CD4-positive, alpha-beta T cell (primary cell): ENCODE results near the gene MCTP1. TPM values are rescaled to one million over a fixed set of nuclear protein-coding genes. Genes with fewer than 3 reads are reported as not detected.

Experiments
- ATAC-seq: fragments of 200-7000 bp; cut with Tn5 transposase; one replicate; pipeline ENCODE4 v1.10.0; 2022; ENCODE audit warnings: mild to moderate bottlenecking; ENCODE audit not compliant: poor library complexity
- CTCF ChIA-PET: fragments of 350-600 bp; sonication (Branson Sonifier 250); formaldehyde crosslinking; loops from one replicate; lab custom pipeline; 2021; ENCODE audit warnings: antibody characterized with exemption, inconsistent platforms; lab: Charles Lee
- POLR2A ChIA-PET: fragments of 350-600 bp; sonication (Branson Sonifier 250); formaldehyde crosslinking; loops from one replicate; lab custom pipeline; 2021; ENCODE audit warnings: antibody characterized with exemption, inconsistent platforms; lab: Charles Lee
- DNase-seq, 14 experiments: peaks; one replicate each; pipeline ENCODE4 v3.0.0-alpha.2; 2013 to 2020; ENCODE audit warnings: mixed read lengths in 2 of 14
- H3K27ac ChIP-seq, 2 donors: one replicate each; pipeline versions ENCODE4 v1.5.1 to v1.7.0; 2013; ENCODE audit warnings: low read length in 2 of 2, low read depth in 1 of 2, mild to moderate bottlenecking in 1 of 2
- H3K27me3 ChIP-seq, 2 experiments: 1 replicate in 1 of 2; 2 replicates in 1 of 2; pipeline versions ENCODE4 v1.6.1 to v1.7.0; 2013; ENCODE audit warnings: low read length in 2 of 2, control low read depth in 1 of 2, mild to moderate bottlenecking in 1 of 2, moderate library complexity in 1 of 2; ENCODE audit not compliant: insufficient read depth in 2 of 2, control insufficient read depth in 1 of 2
- H3K36me3 ChIP-seq: one replicate; pipeline ENCODE4 v1.6.1; 2013; ENCODE audit warnings: low read length, control low read depth; ENCODE audit not compliant: insufficient read depth
- H3K4me1 ChIP-seq: one replicate; pipeline ENCODE4 v1.6.1; 2013; ENCODE audit warnings: low read length, control low read depth; ENCODE audit not compliant: insufficient read depth
- H3K4me3 ChIP-seq: one replicate; pipeline ENCODE4 v1.5.1; 2013; ENCODE audit warnings: mild to moderate bottlenecking, low read length, moderate library complexity
- H3K9me3 ChIP-seq, 2 experiments: 1 replicate in 1 of 2; 2 replicates in 1 of 2; pipeline versions ENCODE4 v1.6.1 to v1.7.0; 2013; ENCODE audit warnings: low read length in 2 of 2, mild to moderate bottlenecking in 2 of 2, control low read depth in 1 of 2, moderate library complexity in 1 of 2; ENCODE audit not compliant: control insufficient read depth in 1 of 2, insufficient read depth in 1 of 2
- H3K27ac Mint-ChIP-seq: one replicate; pipeline ENCODE4 v1.8.0; 2020; ENCODE audit warnings: mixed read lengths
- H3K27me3 Mint-ChIP-seq: one replicate; pipeline ENCODE4 v1.8.0; 2021; ENCODE audit warnings: mixed read lengths
- H3K36me3 Mint-ChIP-seq: one replicate; pipeline ENCODE4 v1.8.0; 2021; ENCODE audit warnings: low read depth, mixed read lengths
- H3K4me1 Mint-ChIP-seq: one replicate; pipeline ENCODE4 v1.8.0; 2021; ENCODE audit warnings: low read depth, mixed read lengths
- H3K4me3 Mint-ChIP-seq: one replicate; pipeline ENCODE4 v1.8.0; 2020; ENCODE audit warnings: mild to moderate bottlenecking, mixed read lengths
- H3K9me3 Mint-ChIP-seq: one replicate; pipeline ENCODE4 v1.8.0; 2020; ENCODE audit warnings: mixed read lengths
- CTCF ChIP-seq: fragments of 200-600 bp; IDR thresholded peaks from one replicate; pipeline ENCODE4 v1.8.0; 2022; ENCODE audit warnings: antibody characterized with exemption, mild to moderate bottlenecking
- intact Hi-C, 2 experiments: fragments of 100-400 bp; cut with DNase I in 1 of 2; cut with micrococcal nuclease in 1 of 2; formaldehyde crosslinking; loops; one replicate each; pipeline versions ENCODE4 v1.15.1 to v1.9.0; 2023 to 2025; cut with DNase I, micrococcal nuclease
- total RNA-seq, 174 experiments: library from RNA in 2 of 174; stranded (reverse) in 2 of 174; gene quantifications; one replicate each; pipeline ENCODE4 v1.2.3 and lab custom pipeline; 2021 to 2026

The MCTP1 gene
- total RNA-seq, 2 experiments from 2014 or later, result 2.1 to 2.7 TPM

GRCh38 chr5:94983861-94984535 lies 300.9 kb downstream of the MCTP1 start:
- no peaks in the 10 kb centered on the region for H3K36me3 Mint-ChIP-seq
- TF ChIP-seq CTCF, result no peak
- no peaks in the 10 kb centered on the region for H3K36me3 ChIP-seq
- no peak for DNase-seq
- no peak overlapping the region for H3K4me3 ChIP-seq
- no peak overlapping the region for H3K27ac ChIP-seq
- POLR2A ChIA-PET, result no interaction called here
- H3K27me3 Mint-ChIP-seq, result no peaks in the 10 kb centered on the region
- H3K9me3 ChIP-seq, result no peaks in the 10 kb centered on the region
- no peaks in the 10 kb centered on the region for H3K4me1 ChIP-seq
- no peaks in the 10 kb centered on the region for H3K9me3 Mint-ChIP-seq
- no peaks in the 10 kb centered on the region for H3K27me3 ChIP-seq
- no peak for ATAC-seq
- intact Hi-C loops, result no loop called here
- no peak overlapping the region for H3K4me3 Mint-ChIP-seq
- no peak overlapping the region for H3K27ac Mint-ChIP-seq
- CTCF ChIA-PET, result no interaction called here
- H3K4me1 Mint-ChIP-seq, result no peaks in the 10 kb centered on the region

GRCh38 chr5:94977437-94977836 lies 307.5 kb downstream of the MCTP1 start:
- Mint-ChIP-seq H3K27ac (no peak overlapping the region), H3K27me3 (no peaks in the 10 kb centered on the region), H3K36me3 (peaks cover 4% of the 10 kb centered on the region), H3K9me3 (peaks cover 8% of the 10 kb centered on the region), H3K4me3 (no peak overlapping the region), H3K4me1 (no peaks in the 10 kb centered on the region)
- Histone ChIP-seq H3K4me1 (no peaks in the 10 kb centered on the region), H3K9me3 (peaks cover 0 to 3% of the 10 kb centered on the region in 2 experiments), H3K27ac (no peak overlapping the region), H3K4me3 (no peak overlapping the region), H3K36me3 (no peaks in the 10 kb centered on the region), H3K27me3 (no peaks in the 10 kb centered on the region)
- ChIA-PET CTCF (no interaction called here), POLR2A (no interaction called here)
- DNase-seq, result no peak
- intact Hi-C loops, result no loop called here
- no peak for ATAC-seq
- no peak for TF ChIP-seq CTCF

GRCh38 chr5:94976853-94977252 lies 308.0 kb downstream of the MCTP1 start:
- ATAC-seq (no peak), DNase-seq (no peak)
- TF ChIP-seq CTCF, result no peak
- CTCF ChIA-PET, result no interaction called here
- POLR2A ChIA-PET, result no interaction called here
- no peaks in the 10 kb centered on the region for H3K4me1 Mint-ChIP-seq
- Histone ChIP-seq H3K4me1 (no peaks in the 10 kb centered on the region), H3K27me3 (no peaks in the 10 kb centered on the region), H3K9me3 (peaks cover 0 to 3% of the 10 kb centered on the region in 2 experiments), H3K27ac (no peak overlapping the region), H3K4me3 (no peak overlapping the region), H3K36me3 (no peaks in the 10 kb centered on the region)
- peaks cover 8% of the 10 kb centered on the region for H3K9me3 Mint-ChIP-seq
- H3K4me3 Mint-ChIP-seq, result no peak overlapping the region
- intact Hi-C loops, result no loop called here
- no peak overlapping the region for H3K27ac Mint-ChIP-seq
- peaks cover 4% of the 10 kb centered on the region for H3K36me3 Mint-ChIP-seq
- H3K27me3 Mint-ChIP-seq, result no peaks in the 10 kb centered on the region
